GM18907 (cell line): ENCODE results near the gene MAMDC4.

Experiments used
- ATAC-seq: cut with Tn5 transposase; IDR thresholded peaks from one replicate; pipeline ENCODE4 v1.9.1; 2021; ENCODE audit warnings: mild to moderate bottlenecking, moderate library complexity; ENCODE audit not compliant: unreplicated experiment

MAMDC4 gene

GRCh38 chr9:136885950-136886578, 33.9 kb downstream of the MAMDC4 start, which contains the start of gene TRAF2:
Gene TRAF2, plus strand, starts transcription at chr9:136886516. Its CDS starts 12,225 bp downstream, at chr9:136898741.
- ATAC-seq = peak; percentile 77

DNA sequence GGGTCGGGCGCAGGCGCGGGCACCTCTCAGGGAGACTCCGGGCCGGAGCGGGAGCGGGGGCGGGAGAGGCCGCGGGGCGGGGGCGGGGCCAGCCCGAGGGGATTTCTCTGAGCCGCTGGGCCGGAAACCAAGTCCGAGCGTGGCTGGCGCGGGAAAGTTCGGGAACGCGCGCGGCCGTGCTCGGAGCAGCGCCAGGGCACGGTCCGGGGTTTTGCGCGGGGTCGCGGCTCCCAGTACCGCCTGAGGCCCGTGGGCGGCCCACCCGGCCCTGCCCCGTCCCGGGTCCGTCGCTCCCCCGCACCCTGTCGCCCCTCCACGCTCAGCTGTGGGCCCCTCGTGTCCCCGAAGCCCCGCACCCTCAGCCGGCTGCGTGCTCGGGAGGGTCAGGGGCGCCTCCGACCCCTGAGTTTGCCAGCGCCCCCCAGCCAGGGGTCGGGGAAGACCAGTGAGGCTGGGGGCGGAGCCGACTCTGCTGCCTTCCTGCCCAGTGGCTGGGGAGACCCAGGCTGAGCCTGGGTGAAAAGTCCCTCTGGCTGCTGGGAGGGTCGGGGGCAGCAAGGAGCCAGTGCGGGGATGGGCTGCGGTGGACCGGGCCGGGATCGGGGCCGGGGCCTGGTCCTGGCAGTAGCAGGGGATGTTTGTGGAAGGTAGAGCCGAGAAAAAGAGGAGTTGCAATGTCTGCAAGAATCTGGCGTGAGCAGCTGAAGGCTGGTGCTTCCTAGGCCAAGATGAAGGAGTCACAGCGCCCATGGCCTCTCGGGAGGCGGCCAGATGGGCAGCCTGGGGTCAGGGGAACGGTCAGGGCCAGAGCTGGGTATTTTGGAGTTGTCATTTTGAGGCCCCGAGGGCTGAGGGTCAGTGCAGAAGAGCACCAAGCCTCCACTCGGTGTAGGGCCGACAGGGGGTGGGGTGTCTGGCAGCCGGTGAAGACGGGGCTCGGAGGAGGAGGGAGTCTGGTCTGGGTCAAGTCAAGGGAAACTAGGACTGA, 34.8 kb downstream of the MAMDC4 start:
- ATAC-seq = peak; percentile 28

GRCh38 chr9:136888454-136888853, 36.3 kb downstream of the MAMDC4 start:
- ATAC-seq = no peak

DNA sequence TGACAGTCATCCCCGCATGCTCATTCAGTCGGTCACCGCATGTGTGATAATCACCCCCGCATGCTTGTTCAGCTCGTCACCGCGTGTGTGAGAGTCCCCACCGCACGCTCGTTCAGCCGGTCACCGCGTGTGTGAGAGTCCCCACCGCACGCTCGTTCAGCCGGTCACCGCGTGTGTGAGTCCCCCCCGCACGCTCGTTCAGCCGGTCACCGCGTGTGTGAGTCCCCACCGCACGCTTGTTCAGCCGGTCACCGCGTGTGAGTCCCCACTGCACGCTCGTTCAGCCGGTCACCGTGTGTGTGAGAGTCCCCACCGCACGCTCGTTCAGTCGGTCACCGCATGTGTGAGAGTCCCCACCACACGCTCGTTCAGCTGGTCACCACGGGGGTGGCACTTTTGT, 37.7 kb downstream of the MAMDC4 start:
- no peak for ATAC-seq

DNA sequence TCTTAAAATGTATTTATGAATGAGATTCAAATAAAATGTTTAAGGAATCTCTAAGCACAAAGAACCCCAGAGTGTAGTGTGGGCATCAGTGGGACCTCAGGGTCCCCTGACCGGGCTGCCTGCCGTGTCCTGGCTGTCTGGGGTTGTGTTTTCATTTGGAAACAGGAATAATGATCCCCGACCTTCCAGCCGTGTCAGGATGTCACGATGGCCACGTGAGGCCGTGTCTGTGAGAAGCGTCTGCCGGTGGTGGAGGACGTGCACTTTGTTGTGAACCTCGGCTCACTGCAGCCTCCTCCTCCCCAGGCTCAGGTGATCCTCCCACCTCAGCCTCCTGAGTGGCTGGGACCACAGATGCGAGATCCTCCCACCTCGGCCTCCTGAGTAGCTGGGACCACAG, 38.5 kb downstream of the MAMDC4 start:
- no peak for ATAC-seq

DNA sequence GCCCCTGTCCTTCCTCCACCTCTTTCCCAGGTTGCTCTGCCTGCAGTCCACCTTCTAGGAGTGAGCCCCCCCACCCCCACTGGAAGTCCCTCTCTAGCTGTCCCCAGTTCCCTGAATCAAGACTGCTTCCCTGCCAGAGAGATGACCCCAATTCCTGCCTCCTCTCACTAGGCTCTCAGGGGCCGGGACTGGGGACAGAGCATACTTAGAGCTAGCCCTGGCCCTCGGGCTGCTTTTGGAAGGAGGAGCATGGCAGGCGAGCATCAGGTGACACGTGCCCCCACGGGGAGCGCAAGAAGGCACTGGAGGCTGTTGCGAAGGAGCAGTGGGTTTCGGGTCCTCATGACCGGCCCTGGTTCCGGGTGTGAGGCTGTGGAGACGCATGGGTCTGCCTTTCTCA, 43.9 kb downstream of the MAMDC4 start:
- ATAC-seq = no peak

DNA sequence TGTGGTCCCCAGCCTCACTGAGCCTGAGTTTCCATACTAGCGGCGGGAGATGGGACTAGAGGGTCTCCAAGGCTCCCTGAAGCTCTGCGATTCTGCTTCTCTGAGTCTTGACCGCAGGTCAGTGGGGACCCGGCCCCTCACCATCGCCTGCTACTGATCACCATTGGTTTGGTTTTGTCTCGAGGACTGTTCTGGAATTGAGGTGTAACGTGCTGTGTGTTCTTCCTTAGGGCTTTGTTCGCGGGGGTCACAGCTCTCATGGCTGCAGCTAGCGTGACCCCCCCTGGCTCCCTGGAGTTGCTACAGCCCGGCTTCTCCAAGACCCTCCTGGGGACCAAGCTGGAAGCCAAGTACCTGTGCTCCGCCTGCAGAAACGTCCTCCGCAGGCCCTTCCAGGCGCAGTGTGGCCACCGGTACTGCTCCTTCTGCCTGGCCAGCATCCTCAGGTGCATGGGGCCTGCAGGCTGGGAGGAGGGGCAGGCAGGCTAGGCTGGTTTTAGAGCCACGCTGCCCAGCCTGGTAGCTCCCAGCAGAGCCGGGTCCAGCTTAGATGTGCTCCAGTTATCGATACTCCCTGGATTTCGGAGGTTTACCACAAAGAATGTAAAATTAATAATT, 46.4 kb downstream of the MAMDC4 start:
- no peak for ATAC-seq

DNA sequence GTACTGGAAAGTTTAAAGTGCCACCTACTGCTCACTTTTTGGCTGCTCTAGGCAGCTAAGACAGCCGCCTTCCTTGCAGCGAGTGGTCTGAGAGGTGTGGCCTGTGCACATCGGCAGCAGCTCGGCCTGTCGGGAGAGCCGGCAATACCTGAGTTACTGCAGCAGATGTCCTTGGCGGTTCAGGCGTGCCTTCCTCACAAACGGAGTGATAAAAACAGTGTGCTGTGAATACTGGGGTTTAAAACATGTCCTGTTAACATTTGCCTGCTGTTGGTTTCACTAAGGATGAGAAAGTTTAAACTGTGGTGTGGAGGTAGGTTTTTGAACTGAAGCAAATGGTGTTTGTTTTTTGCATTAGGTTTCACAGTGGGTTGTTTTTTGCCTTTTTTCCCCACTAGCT, 47.0 kb downstream of the MAMDC4 start:
- ATAC-seq = peak; percentile 28

- ATAC-seq = no peak
Observed at GRCh38 chr9:136900556-136900955, 48.4 kb downstream of the MAMDC4 start.

DNA sequence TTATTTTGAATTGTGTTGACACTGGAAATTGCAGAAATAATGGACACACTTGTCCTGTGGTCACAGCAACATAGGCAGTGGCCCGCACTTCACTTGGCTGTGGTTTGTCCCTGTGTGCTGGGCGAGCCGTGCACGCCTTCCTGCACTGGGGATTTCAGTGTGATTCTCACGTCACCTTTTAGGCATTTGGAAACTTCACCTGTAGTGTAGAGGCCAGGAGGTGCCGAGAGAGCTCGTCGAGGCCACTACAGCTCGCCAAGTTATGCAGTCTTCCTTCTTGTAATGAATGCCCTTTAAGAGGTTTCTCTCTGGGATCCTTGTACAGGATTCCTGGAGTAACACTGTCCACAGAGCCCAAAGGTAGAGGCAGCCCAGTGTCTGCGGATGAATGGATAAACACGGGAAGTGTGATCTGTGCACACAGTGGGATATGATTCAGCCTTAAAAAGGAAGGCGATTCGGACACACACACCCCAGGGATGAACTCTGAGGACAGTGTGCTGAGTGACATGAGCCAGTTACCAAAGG, 48.9 kb downstream of the MAMDC4 start:
- no peak for ATAC-seq

DNA sequence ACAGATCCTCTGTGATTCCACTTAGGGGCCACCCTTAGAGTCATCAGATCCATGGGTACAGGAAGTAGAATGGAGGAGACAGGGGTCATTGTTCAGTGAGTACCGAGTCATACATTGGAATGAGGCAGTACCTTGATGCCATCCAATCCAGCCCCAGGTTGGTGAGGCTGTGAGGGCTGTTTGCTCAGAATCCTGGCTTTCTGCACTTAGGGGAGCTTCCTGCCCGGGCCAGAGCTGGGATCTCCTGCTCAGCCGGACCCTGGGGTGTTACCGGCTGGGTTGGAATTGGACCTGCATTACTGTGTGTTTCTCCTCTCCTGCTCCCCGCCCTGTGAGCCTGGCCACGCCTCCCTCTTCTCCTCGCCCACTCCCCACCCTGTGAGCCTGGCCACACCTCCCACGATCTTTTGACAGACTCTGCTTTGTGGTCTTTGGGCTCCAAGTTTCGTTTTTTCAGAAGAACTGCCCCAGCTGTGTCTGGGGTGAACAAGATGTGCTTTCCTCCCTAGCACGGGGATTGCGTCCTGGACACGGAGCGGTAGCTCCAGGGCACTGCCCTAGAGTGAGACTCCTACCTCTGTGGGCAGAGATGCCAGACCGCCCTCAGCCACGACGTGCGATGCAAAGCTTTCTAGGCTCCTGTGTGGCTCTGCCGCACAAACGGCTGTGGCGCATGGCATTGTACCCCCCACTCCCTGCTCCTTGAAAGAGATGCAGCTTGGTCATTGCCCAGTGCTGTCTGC, 49.5 kb downstream of the MAMDC4 start:
- ATAC-seq = peak; percentile 59

GRCh38 chr9:136902259-136902821, 50.2 kb downstream of the MAMDC4 start:
- ATAC-seq = peak; percentile 68

GRCh38 chr9:136903041-136903554, 51.0 kb downstream of the MAMDC4 start:
- no peak for ATAC-seq

DNA sequence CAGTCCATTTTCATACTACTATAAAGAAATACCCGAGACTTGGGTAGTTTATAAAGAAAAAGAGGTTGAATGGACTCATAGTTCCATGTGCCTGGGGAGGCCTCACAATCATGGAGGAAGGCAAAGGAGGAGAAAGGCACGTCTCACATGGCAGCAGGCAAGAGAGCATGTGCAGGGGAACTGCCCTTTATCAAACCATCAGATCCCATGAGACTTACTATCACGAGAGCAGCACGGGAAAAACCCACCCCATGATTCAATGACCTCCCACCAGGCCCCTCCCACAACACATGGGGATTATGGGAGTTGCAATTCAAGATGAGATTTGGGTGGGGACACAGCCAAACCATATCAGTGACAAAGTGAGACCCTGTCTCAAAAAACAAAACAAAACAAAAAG, 54.1 kb downstream of the MAMDC4 start:
- ATAC-seq = no peak

- ATAC-seq = no peak
Observed at GRCh38 chr9:136907011-136907914, 55.1 kb downstream of the MAMDC4 start.
